Esophagus muscularis mucosa (tissue), 4 donors: Measurements from ENCODE around the gene DHRS3. TPM values are rescaled to one million over a fixed set of nuclear protein-coding genes. Genes with fewer than 3 reads are reported as not detected.
A peak's percentile ranks its signal among the peaks of the same experiment; 100 is the strongest.

ENCODE experiments used
- DNase-seq: peaks from one replicate; pipeline ENCODE4 v3.0.0-alpha.2; 2017; ENCODE audit errors: extremely low spot score
- H3K27ac ChIP-seq, 4 donors: fragments of 200-600 bp; sonication (generic); replicated peaks in 1 of 4; 1 replicate in 3 of 4; 2 replicates in 1 of 4; pipeline ENCODE4 v1.5.1; 2016 to 2019; ENCODE audit warnings: mild to moderate bottlenecking in 1 of 4
- H3K27me3 ChIP-seq, 4 donors: fragments of 200-600 bp; sonication (generic); one replicate each; pipeline versions ENCODE4 v1.5.1 to v1.6.0; 2016 to 2019
- H3K36me3 ChIP-seq, 4 donors: fragments of 200-600 bp; sonication (generic); one replicate each; pipeline ENCODE4 v1.5.1; 2016 to 2019
- H3K4me1 ChIP-seq, 4 donors: fragments of 200-600 bp; sonication (generic); one replicate each; pipeline ENCODE4 v1.5.1; 2016 to 2019
- H3K4me3 ChIP-seq, 4 donors: fragments of 200-600 bp; sonication (generic); 1 replicate in 2 of 4; 2 replicates in 2 of 4; pipeline ENCODE4 v1.5.1; 2016 to 2019; ENCODE audit warnings: mild to moderate bottlenecking in 4 of 4, moderate library complexity in 1 of 4
- H3K9me3 ChIP-seq, 4 donors: fragments of 200-600 bp; sonication (generic); 1 replicate in 3 of 4; 2 replicates in 1 of 4; pipeline ENCODE4 v1.5.1; 2016 to 2019
- EP300 ChIP-seq: sonication (generic); formaldehyde crosslinking; IDR thresholded peaks from one replicate; pipeline ENCODE4 v1.6.1; 2017; ENCODE audit warnings: antibody characterized with exemption
- POLR2A ChIP-seq: fragments of 450-650 bp; IDR thresholded peaks from one replicate; pipeline ENCODE4 v1.6.1; 2017; ENCODE audit warnings: antibody characterized with exemption, moderate library complexity, mild to moderate bottlenecking, low read depth
- POLR2AphosphoS5 ChIP-seq, 2 donors: sonication (generic); formaldehyde crosslinking; IDR thresholded peaks; one replicate each; pipeline ENCODE4 v1.6.1; 2017; ENCODE audit warnings: antibody characterized with exemption in 2 of 2
- WGBS: methylation state at CpG from one replicate; pipeline ENCODE4 v1.1.5; 2018; 5-methylcytosine and 5-hydroxymethylcytosine counted together
- intact Hi-C: fragments of 100-400 bp; cut with DNase I; formaldehyde crosslinking; loops from one replicate; pipeline ENCODE4 v1.15.1; 2023
- total RNA-seq, 4 donors: library from RNA; depleted of rRNA; stranded (reverse); fragments of >200 nt; gene quantifications; one replicate each; pipeline versions ENCODE4 v1.1.0 to v1.2.1, GENCODE V29; 2016
- TF ChIP-seq, protein P1 (sequence below), 3 experiments: fragments of 200-600 bp in 2 of 3; fragments of 450-650 bp in 1 of 3; sonication (generic) in 2 of 3; IDR thresholded peaks; one replicate each; pipeline ENCODE4 v1.5.1; 2017 to 2019; ENCODE audit warnings: antibody characterized with exemption in 3 of 3, mild to moderate bottlenecking in 2 of 3, moderate library complexity in 1 of 3

Gene DHRS3
- total RNA-seq, 4 donors from 2014 or later: 130 to 237 (median 200) TPM

DNA sequence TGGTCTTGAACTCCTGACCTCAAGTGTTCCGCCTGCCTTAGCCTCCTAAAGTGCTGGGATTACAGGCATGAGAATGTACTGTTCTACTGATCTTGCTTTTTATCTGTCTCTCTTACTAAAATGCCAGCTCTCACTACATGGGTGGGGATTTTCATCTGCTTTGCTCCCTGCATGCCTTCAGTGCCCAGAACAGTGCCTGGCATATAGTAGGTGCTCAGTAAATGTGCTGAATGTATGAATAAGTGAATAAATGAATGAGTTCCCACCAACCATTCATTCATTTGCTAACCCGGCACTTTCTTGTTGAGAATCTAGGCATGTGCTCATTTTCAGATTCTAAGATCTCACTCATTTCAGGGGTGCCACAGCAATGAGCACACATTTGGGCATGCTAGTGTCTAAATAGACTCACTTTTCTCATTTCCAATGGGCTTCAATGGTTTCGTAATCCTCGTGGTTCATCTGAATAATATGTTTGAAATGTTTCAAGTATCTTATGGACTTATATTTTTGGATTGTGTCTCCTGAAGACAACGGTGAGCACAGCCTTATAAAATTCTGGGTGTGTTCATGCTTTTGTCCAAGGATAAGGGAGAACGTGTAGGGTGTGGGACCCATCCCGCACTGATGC lies 7.6 kb downstream of the DHRS3 start:
- Histone ChIP-seq H3K9me3 (no peaks in the 10 kb centered on the region), H3K27ac (peak overlapping the region in 3 of 4 donors; percentile 16 to 53 (median 40)), H3K4me3 (no peak overlapping the region), H3K27me3 (no peaks in the 10 kb centered on the region), H3K36me3 (peaks cover 3 to 58% (median 28%) of the 10 kb centered on the region in 4 donors), H3K4me1 (peaks cover 44 to 78% (median 69%) of the 10 kb centered on the region in 4 donors)
- 93% methylated on average over 7 of the region's 7 CpGs for WGBS
- intact Hi-C loops: no loop called here
- no peak for DNase-seq
- no peak for TF ChIP-seq EP300
- peak in 1 of 2 donors; percentile 10 for TF ChIP-seq POLR2AphosphoS5 (IDR thresholded peaks at IDR 0.05)

DNA sequence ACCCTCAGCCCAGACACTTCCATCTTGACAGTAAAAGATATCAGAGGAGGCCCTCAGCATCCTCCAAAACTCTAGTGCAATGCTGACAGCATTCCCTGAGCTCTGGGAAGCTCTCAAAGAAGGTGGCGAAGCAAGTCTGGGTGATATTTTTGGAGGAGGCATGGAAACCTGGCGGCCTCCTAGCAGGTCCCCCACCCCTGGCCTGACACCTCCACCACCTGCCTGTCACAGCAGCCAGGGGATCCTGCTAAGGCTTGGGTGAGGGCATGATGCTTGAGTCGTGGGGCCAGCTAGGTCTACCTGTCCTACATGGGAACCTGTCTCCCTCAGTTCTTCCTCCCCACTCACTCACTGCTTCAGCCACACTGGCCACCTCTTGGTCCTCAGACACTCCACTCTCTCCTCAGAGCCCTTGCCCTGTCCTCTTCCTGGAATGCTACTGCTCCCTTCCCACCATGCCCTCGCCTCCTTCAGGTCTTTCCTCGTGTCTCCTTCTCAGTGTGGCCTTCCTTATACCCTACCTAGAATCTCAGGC lies 8.5 kb downstream of the DHRS3 start:
- Histone ChIP-seq H3K36me3 (peaks cover 3 to 61% (median 31%) of the 10 kb centered on the region in 4 donors), H3K27me3 (no peaks in the 10 kb centered on the region), H3K4me1 (peaks cover 45 to 78% (median 69%) of the 10 kb centered on the region in 4 donors), H3K4me3 (no peak overlapping the region), H3K9me3 (no peaks in the 10 kb centered on the region), H3K27ac (peak overlapping the region; percentile 26 to 53 (median 43))
- intact Hi-C loops: no loop called here
- TF ChIP-seq POLR2A: no peak
- TF ChIP-seq, protein P1, sequence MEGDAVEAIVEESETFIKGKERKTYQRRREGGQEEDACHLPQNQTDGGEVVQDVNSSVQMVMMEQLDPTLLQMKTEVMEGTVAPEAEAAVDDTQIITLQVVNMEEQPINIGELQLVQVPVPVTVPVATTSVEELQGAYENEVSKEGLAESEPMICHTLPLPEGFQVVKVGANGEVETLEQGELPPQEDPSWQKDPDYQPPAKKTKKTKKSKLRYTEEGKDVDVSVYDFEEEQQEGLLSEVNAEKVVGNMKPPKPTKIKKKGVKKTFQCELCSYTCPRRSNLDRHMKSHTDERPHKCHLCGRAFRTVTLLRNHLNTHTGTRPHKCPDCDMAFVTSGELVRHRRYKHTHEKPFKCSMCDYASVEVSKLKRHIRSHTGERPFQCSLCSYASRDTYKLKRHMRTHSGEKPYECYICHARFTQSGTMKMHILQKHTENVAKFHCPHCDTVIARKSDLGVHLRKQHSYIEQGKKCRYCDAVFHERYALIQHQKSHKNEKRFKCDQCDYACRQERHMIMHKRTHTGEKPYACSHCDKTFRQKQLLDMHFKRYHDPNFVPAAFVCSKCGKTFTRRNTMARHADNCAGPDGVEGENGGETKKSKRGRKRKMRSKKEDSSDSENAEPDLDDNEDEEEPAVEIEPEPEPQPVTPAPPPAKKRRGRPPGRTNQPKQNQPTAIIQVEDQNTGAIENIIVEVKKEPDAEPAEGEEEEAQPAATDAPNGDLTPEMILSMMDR (IDR thresholded peaks at IDR 0.05): no peak
- no peak for TF ChIP-seq EP300
- no peak for TF ChIP-seq POLR2AphosphoS5 (IDR thresholded peaks at IDR 0.05)
- no peak for DNase-seq
- WGBS: 77% methylated on average over 5 of the region's 5 CpGs

DNA sequence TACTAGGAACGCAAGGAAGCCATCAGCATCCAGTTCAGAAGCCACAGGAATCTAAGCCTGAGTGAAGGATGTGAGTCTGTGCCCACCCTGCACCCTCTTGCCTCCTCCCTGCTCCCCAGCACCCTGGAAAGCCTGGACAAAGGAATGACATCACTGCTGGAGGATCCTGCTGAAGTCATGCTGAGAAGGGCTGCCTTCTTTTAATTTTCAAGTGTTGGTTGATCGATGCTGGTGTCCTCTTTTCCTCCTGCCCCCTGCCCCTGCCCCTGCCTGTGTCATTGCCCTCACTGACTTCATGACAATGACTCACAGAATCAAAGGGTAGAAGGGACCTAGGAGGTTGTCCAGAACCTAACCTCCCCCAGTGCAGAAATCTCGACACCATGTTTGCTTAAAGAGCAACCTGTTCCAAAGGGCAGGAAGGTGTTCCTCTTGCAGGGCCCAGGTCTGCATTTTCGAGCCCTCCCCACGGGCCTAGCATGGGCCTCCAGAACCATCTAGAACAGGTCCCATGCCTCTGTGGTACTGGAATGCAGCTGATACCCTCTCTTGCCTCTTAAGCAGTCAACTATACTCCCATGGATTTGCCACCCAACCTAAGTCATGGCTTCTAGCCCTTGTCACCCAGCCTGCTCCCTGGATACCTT lies 9.6 kb downstream of the DHRS3 start:
- no peaks in the 10 kb centered on the region for H3K27me3 ChIP-seq
- intact Hi-C loops: no loop called here
- WGBS: 76% methylated on average over 5 of the region's 5 CpGs
- no peak for TF ChIP-seq POLR2A
- no peak for TF ChIP-seq EP300
- no peak for TF ChIP-seq POLR2AphosphoS5 (IDR thresholded peaks at IDR 0.05)
- TF ChIP-seq, protein P1 (IDR thresholded peaks at IDR 0.05): no peak
- H3K36me3 ChIP-seq: peaks cover 3 to 68% (median 35%) of the 10 kb centered on the region in 4 donors
- DNase-seq: no peak
- peaks cover 47 to 78% (median 69%) of the 10 kb centered on the region in 4 donors for H3K4me1 ChIP-seq
- H3K9me3 ChIP-seq: no peaks in the 10 kb centered on the region
- no peak overlapping the region for H3K4me3 ChIP-seq
- H3K27ac ChIP-seq: peak overlapping the region; percentile 26 to 53 (median 43)

DNA sequence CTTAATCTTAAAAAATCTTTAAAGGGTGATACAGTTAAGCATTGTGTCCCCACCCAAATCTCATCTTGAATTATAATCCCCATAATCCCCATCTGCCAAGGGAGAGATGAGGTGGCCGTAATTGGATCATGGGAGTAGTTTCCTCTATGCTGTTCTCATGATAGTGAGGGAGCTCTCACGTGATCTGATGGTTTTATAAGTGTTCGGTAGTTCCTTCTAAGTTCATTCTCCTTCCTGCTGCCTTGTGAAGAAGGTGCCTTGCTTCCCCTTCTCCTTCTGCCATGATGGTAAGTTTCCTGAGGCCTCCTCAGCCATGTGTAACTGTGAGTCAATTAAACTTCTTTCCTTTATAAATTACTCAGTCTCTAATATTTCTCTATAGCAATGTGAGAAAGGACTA lies 10.7 kb downstream of the DHRS3 start:
- Histone ChIP-seq H3K4me3 (no peak overlapping the region), H3K4me1 (peaks cover 59 to 78% (median 72%) of the 10 kb centered on the region in 4 donors), H3K9me3 (no peaks in the 10 kb centered on the region), H3K27ac (peak overlapping the region in 2 of 4 donors; percentile 11 to 30), H3K27me3 (no peaks in the 10 kb centered on the region), H3K36me3 (peaks cover 0 to 64% (median 25%) of the 10 kb centered on the region in 4 donors)
- intact Hi-C loops: no loop called here
- TF ChIP-seq POLR2A: no peak
- TF ChIP-seq EP300: no peak
- no peak for TF ChIP-seq POLR2AphosphoS5 (IDR thresholded peaks at IDR 0.05)
- TF ChIP-seq, protein P1 (IDR thresholded peaks at IDR 0.05): no peak
- DNase-seq: no peak
- 69% methylated on average over 3 of the region's 3 CpGs for WGBS

DNA sequence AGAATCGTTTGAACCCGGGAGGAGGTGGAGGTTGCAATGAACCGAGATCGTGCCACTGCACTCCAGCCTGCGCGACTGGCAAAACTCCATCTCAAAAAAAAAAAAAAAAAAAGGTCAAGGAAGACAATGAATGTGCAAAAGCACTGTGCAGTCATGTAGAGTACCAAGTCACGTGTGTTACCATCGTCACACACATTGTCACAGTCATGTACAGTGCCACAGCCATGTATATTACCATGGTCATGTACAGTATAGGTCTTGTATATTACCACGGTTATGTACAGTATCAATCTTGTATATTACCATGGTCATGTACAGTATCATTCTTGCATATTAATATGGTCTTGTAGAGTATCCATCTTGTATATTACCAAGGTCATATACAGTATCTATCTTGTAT lies 13.0 kb downstream of the DHRS3 start:
- no peaks in the 10 kb centered on the region for H3K27me3 ChIP-seq
- WGBS: 92% methylated on average over 9 of the region's 9 CpGs
- TF ChIP-seq POLR2AphosphoS5 (IDR thresholded peaks at IDR 0.05): peak in 1 of 2 donors; percentile 3
- TF ChIP-seq EP300: no peak
- H3K4me1 ChIP-seq: peaks cover 70 to 79% (median 73%) of the 10 kb centered on the region in 4 donors
- no peak for DNase-seq
- H3K36me3 ChIP-seq: peaks cover 0 to 42% (median 9%) of the 10 kb centered on the region in 4 donors
- intact Hi-C loops: no loop called here
- peak overlapping the region in 3 of 4 donors; percentile 93 to 95 (median 94) for H3K27ac ChIP-seq
- H3K4me3 ChIP-seq: no peak overlapping the region
- H3K9me3 ChIP-seq: no peaks in the 10 kb centered on the region
